Embryonic facial prominence (tissue), 1 donor: ENCODE data around the gene RFC5.
"Not testable (repeated sequence)": the region's sequence is repeated elsewhere in the genome, so short reads cannot be mapped to it uniquely, and the experiment has no call there.

Source experiments
- DNase-seq: peaks from one replicate; pipeline ENCODE4 v3.0.0-alpha.2; 2016; ENCODE audit errors: extremely low spot score

RFC5 gene

DNA sequence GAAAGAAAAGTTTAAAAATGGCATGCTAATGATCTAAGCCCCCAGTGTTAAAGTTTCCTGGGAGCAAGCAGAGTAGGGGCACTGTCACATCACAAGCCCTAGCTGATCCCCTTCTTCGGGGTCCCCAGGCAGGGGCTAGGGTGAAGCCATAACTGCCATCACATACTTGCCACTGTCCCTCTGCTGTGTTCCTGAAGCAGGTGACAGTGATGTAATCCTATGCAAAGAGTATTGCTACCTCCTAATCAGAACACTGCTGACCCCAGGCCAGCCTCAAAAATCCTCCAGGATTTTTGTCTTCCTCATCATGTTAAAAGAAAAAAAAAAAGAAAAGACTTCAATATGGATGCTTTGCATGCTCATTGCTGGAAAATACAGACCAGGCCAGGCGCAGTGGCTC is 1.2 kb upstream of the RFC5 start:
- no peak for DNase-seq

DNA sequence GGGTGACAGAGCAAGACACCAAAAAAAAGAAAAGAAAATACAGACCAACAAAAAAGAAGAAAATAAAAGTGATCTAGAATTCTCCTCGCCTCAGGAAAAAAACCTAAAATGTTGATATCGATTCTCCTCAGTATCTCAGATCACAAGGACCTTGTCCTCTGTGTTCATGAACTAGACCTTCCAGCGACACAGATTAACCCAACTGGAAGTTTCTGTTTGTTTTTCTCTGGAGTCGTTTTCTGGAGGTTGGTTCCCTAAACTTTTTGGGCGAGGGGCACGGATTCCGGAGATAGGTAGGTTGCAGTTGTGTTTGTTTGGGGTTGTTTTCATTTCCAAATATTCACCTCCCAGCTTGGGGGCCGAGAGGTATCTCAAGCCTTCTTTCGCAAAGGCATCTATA is 559 bp upstream of the RFC5 start:
- no peak for DNase-seq

DNA sequence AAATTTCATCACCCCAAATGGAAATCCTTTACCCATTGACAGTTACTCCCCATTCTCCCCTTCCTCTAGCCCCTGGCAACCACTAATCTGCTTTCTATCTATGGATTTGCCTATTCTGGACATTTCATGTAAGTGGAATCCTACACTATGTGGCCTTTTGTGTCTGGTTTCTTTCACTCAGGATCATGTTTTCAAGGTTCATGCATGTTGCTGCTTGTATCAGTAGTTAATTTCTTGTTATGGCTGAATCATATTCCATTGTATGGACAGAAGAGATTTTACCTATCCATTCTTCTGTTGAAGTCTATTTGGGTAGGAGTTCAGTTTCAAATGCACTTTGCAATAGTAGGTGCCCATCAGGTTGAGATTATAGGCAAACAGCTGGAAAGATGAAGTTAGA is 1.4 kb downstream of the RFC5 start:
- DNase-seq, result no peak

DNA sequence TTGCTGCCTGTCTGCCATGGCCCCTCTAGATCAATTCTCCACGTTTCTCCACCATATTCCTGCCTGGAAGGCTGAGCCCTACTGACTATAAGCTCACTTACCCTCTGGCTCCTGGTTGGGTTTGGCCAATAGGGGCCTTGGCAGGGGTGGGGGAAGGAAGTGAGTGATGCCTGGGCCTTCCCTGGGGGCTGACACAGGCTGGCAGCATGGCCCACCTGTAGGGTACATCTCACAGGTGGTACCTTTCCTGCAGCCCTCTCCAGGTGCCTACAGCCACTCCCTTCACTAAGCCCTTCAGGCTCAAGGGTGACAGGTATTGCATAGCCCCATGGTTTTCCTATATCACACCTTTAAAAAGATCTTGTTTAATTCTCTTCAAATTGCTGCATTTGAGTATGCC is 3.5 kb downstream of the RFC5 start:
- no peak for DNase-seq

DNA sequence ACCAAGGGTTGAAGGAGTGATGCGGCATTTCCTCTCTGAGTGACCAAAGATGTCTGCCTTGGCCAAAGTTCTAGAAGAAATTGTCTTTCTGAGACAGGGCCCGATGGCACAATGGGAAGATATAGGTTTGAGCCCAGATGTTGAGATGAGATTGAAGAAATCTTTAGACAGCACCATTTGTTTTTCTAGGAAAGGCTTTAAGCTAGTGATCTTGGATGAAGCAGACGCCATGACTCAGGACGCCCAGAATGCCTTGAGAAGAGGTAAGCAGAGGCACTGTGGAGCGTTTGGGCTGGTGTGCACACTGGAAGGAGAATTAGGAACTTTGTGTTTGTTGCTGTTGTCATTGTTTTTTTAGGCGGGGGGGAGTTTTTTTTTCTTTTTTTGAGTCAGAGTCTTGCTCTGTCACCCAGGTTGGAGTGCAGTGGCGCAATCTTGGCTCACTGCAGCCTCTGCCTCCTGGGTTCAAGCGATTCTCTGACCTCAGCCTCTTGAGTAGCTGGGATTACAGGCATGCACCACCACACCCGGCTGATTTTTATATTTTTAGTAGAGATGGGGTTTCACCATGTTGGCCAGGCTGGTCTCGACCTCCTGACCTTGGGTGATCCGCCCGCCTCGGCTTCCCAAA is 5.7 kb downstream of the RFC5 start:
- not testable (repeated sequence) for DNase-seq

DNA sequence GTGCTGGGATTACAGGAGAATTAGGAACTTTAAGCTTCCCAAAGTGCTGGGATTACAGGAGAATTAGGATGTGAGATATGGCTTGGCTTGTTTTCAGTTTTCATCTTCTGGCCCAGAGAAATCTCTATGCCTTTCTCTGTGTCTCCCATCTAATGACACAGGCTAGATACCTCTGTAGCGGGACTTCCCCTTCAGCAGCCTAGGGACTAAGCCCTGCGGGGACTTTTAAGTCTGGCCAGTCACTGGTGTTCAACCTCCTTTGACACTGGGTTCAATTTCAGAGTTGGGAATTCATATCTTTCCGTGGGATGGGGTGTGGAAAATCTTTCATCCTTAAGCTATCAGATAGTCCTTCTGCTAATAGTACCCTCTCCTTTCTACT is 6.2 kb downstream of the RFC5 start:
- no peak for DNase-seq

DNA sequence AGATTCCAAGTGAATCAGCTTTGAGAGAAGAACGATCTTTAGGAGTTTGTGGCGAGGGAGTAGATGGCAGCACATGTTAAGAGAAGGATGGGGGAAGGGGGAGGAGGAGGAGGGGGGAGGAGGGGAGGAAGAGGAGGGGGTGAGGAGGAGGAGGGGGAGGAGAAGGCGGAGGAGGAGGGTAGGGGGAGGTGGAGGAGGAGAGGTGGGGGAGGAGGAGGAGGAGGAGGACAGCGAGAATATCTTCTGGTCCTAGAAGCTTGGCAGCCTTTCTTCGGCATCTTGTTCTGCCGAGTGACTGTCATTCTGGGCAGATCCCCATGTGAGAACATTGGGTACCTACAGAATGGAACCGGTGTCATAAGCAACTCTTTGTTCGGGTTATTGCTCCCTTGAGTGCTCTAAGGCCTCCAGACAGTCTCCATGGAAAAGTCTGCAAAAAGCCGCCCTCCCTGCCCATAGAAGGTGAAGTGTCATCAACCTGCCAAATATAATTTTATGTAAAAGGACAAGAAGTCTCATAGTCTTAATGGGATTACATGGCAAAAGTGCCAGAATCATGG is 6.9 kb downstream of the RFC5 start:
- no peak for DNase-seq

DNA sequence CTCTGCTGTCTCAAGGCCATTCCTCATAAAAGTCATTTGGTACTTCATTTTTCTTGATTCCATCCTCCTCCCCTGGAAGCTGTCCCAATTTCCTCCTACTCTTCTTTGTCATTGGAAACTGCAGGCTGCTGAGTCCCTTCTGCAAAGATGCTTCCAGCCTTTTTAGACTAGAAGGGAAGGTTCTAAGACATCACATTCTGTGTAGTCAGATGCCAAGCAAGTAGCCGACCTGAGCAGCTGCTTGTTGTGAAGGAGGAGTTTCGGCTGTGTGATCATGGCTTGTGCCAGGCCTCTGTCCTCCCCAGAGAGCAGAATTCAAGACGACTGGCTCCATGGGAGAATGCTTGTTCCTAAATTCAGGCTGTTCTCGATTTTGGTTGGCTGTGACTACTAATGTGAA is 8.7 kb downstream of the RFC5 start:
- DNase-seq, result no peak

DNA sequence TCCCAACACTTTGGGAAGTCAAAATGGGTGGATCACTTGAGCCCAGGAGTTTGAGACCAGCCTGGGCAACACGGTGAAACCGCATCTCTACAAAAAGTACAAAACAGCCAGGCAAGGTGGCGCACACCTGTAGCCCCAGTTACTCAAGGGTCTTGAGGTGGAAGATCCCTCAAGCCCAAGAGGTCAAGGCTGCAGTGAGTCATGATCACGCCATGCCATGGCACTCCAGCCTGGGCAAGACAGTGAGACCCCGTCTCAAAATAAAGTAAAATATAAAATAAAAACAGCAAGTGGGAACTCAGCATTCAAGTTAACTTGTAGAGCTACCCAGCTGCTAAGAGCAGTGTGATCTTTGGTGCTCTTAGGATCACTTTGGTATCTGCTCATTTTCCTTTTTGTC is 12.7 kb downstream of the RFC5 start:
- DNase-seq, result no peak

DNA sequence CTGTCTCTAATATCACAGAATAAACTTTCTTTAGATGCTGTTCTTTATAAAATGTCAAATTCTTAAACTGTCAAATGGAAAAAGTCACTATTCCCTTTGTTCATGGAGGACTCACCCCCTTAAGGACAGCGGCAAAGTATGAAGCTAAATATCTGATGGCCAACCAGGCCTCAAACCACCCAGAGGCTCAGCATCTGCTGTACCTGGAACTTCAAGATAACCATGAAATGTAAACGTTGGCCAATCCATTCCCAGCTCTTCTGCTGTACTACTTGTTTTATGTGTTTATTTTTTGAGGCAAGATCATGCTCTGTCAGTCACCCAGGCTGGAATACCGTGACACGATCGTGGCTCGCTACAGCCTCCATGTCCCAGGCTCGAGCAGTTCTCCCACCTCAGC is 15.7 kb downstream of the RFC5 start:
- no peak for DNase-seq

DNA sequence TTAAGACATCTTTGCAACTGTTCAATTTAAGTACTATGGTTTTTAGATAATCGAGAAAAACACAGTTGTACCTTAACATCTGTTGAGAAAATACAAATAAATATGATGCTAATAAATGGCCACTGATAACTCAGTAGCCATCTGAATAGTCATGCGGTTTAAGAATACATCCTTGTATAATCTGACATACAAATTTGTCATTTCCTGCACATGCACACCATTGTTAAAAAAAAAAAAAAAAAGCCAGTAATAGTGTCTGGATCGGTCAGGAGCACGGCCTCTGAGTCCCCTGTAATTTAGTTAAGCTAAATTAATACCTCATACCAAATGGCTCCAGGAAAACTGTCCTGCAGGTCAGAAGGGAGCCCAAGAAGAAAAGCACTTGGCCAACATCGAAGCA is 16.8 kb downstream of the RFC5 start:
- no peak for DNase-seq

DNA sequence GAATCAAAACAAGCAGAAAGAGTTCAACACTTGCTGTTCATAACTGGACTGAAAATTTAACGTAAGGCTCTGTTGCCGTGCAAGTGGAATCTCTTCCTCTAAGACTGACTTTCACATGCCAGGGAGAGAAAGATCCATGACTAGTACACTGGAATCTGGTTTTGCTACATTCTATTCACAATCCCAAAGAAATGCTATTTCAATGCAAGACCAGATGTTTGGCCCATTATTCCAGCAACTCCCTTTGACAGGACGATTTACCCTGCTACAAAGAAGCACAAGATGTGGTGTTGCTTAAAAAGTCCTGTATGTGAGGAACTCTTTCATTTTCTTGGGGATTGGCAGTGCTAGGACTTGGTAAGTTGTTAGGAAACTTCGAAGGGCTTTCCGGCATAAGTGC is 17.4 kb downstream of the RFC5 start:
- no peak for DNase-seq

DNA sequence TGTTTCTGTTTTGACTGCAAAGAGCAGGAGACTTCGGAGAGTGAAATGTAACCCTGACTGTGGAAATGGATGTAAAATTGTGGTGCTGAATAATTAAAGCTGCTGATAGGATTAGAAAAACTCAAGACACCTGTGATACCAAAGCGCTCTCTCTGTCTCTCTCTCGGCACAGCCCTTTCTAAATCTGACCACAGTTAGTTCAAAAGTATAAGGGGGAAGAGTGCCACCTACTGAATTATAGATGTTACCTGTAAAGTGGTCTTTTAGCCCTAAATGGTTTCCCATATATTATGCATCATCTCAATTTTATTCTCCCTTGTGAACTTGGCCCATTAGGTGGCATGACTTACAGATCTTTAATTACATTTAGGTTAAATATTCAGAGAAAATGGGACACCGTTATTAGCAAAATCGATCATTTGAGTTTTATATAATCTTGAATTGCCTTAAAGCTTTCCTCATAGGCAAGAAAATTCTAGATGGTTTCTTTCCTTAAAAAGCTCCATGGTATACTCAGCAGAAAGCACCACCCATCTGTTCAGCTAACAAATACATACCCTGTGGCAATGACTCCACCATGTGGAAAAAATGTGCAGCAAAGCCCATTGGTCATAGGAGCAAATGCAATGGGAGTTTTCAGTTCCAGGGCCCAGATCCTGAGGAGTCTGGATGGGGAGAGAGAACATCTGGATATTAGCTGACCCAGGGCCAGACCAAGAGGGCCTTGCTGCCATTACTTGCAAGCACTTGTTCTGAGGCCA is 18.1 kb downstream of the RFC5 start:
- no peak for DNase-seq

DNA sequence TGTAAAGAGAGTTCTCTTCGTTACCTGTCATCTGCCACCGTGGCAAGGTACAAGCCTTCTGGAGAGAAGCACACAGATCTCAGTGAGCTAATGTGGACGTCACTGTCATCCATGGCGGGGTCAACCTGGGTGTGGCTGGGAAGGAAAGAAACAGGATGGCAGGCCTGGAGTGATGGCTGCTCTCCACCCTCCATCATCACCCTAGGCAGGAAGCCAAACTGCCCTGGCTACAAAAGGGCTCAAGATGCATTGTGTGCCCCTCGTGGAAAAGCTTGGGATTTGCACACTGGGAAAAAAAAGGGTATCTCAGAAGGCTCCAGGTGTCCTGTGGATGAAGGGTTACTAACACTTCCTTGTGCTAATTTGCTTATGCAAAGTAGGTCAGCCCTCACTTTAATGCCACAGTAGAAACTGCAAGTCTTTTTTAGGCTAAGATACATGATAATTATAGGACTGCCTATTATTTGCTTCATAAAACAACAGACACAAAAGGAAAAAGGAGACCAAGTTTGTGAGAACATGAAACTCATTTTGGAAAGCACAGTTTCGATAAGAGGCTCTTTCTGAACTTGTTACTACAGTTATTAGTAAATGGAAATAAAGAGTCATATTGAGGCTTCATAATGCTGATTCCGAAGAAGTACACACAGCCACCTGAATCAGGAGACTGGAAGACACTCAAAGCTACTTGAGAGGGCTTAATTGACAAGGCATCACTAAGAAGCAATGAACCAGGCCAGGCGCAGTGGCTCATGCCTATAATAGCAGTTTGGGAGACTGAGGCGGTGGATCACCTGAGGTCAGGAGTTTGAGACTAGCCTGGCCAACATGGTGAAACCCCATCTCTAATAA is 18.9 kb downstream of the RFC5 start:
- DNase-seq, result no peak

DNA sequence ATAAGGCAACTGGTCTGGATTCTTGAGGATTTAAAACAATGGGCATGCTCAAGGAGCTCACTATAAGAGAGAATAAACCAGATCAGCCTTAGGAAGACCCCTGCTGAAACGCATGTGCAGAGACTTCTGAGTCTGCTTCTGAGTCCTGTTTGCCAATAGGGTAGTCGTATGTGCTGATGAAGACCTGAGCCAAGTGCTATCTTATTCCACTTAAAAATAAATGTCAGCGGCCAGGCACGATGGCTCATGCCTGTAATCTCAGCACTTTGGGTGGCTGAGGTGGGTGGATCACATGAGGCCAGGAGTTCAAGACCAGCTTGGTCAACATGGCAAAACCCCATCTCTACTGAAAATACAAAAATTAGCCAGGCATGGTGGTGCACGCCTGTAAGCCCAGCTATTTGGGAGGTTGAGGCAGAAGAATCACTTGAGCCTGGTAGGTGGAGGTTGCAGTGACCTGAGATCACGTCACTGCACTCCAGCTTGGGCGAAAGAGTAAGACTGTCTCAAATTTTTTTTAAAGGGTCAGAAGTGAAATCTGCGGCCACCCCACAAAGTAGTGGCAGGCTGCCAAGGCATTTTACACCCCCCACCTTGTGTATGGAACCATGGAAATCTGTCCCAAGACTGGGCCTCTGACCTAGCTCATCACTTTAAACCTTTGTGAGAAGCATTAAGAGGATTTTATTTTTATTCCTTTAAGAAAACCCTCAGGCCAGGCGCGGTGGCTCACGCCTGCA is 20.3 kb downstream of the RFC5 start:
- DNase-seq, result no peak

DNA sequence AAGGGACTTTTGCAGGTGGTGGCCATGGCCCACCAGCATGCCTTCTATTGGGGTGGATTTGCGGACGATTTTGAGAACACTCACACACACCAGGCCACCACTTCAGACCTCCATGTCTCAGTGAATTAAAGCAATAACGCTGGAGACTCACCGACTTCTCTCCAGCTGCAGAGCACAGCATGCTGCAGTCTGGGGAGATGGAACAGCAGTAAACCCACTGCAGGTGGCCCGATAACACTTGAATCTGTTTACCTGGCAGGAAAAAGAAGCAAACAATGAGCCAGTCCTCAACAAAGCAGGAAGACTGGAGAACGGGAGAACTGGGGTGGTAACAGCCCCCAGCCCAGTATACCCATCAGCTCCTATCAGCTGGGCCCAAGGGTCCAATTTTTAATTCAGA is 21.6 kb downstream of the RFC5 start:
- DNase-seq, result no peak

DNA sequence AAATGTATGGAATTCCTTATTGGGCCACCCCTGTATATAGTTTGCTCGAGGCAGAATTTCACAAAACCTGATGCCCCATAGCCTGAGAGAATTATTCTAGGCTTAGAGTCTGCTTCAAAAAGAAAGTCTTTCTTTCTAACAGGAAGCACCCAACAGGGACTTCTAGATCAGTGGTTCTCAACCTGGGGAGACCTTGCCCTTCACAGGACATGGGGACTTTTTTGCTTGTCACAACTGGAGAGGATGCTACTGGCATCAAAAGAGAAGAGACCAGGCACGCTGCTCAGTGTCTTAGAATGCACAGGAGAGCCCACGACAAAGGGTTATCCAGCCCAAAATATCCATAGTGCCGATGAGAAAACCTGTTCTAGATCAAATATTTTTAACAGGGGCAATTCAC is 25.6 kb downstream of the RFC5 start:
- DNase-seq, result no peak

DNA sequence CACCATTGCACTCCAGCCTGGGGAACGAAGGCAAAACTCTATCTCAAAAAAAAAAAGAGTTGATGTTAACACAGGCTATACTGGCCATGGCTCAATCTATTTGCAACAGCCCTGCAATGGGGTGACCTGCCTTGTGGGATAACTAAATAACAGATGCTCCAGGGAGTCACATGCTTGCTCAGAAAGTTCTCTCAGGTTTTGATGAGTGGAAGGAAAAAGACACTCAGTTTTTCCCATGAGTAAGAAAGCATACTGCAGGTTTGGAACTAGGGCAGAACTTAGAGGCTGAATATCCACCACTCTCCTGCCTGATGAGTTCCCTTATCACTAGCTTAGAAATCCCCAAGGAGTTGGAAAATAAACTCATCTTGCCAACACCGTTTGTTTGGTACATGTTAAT is 27.6 kb downstream of the RFC5 start:
- no peak for DNase-seq

DNA sequence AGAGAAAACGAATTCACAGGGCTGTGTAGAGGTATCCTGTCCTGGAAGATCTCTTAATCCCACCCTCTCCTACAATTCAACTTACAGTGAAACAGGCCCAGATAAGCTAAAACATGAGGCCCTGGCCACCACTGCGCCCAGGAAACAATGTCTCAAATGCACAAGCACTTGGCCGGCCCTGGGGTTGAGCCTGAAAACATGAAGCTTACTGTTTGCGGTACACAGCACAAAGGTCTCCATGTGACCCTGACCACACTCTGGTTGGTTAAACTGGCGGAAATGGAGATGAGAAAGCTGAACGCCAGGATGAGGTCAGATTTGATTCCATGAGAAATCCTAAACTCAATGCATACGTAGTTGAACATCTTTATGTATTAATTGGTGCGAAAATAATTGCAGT is 28.1 kb downstream of the RFC5 start:
- no peak for DNase-seq

DNA sequence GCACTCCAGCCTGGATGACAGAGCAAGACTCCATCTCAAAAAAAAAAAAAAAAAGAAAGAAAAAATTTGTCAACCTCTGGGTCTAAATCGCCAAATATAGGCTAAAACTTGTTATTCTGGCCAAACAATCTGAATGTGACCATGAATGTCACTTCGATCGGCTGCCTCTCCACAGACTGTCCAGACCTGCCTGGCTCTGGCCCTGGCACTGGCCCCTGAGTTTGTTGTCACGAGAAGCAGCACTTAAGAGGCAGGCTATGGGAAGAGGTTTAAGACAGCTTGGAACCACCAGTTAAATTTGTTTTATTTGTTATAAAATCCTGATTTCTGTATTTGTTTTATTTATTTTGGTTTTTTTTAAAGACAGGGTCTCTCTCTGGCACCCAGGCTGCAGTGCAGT is 29.9 kb downstream of the RFC5 start:
- no peak for DNase-seq

DNA sequence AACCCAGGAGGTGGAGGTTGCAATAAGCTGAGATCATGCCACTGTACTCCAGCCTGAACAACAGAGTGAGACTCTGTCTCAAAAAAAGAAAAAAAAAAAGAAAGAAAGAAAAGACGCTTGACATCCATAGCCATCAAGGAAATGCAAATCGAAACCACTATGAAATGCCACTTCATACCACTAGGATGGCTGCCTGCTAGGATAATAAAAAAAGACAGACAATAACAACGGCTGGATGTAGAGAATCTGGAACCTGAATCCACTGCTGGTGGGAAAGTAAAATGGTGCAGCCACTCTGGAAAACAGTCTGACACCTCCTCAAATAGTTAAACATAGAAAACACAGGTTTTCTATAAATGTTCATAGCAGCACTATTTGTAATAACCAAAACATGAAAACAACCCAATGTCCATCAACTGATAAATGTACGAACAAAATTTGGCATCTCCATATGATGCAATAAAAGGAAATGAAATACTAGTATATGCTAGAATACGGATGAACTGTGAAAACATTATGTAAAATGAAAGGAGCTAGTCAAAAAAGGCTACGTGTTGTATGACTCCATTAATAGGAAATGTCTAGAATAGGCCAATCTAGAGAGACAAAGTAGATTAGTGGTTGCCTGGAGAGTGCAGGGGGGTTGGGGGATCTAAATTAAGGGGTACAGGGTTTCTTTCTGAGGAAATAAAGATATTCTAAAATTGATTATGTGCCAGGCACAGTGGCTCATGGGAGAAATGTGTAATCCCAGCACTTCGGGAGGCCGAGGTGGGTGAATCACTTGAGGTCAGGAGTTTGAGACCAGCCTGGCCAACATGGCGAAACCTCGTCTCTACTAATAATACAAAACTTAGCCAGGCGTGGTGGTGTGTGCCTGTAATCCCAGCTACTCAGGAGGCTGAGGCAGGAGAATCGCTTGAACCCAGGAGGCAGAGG is 34.7 kb downstream of the RFC5 start:
- DNase-seq, result no peak
